ENCODE measurements around the gene TBC1D2. TPM values are rescaled to one million over a fixed set of nuclear protein-coding genes. Genes with fewer than 3 reads are reported as not detected.

Gene TBC1D2
- total and polyA plus RNA-seq, 2 experiments from 2014 or later, result 3.7 to 6.8 TPM

GRCh38 chr9:98271479-98271878 lies 16.0 kb upstream of the TBC1D2 start:
- Histone ChIP-seq H3K27me3 (ENCODE audit: insufficient read depth) (no peaks in the 10 kb centered on the region), H3K36me3 (ENCODE audit: insufficient read depth) (no peaks in the 10 kb centered on the region), H3K4me3 (no peak overlapping the region), H4K20me1 (replicated peaks; ENCODE audit: insufficient read depth) (no peaks in the 10 kb centered on the region), H3K4me2 (no peak overlapping the region), H3K79me2 (replicated peaks; ENCODE audit: insufficient read depth) (no peaks in the 10 kb centered on the region), H3K4me1 (ENCODE audit: insufficient read depth) (0 out of 2 replicates have a peak, but pooled peaks cover 5% of the 10 kb centered on the region), H3F3A (replicated peaks; ENCODE audit: low read depth) (no peaks in the 10 kb centered on the region), H2AFZ (no peak overlapping the region), H3K27ac (ENCODE audit: low read depth) (no peak overlapping the region), H3K9me2 (ENCODE audit: insufficient read depth) (peaks cover 5% of the 10 kb centered on the region; the same call in 1 of the 2 replicates)
- Mint-ChIP-seq H3K4me3 (no peak overlapping the region), H3K36me3 (ENCODE audit: low read depth) (no peaks in the 10 kb centered on the region), H3K4me1 (peaks cover 33% of the 10 kb centered on the region), H3K27ac (no peak overlapping the region), H3K27me3 (ENCODE audit: insufficient read depth, low read depth, poor library complexity) (no peaks in the 10 kb centered on the region), H3K9me3 (no peaks in the 10 kb centered on the region)
- DNase-seq (ENCODE audit: low spot score), result no peak
- TF ChIP-seq ZNF462 (CRISPR knock-in tag; IDR thresholded peaks at IDR 0.05), result no peak
- no peak for TF ChIP-seq JUNB (IDR thresholded peaks at IDR 0.05; ENCODE audit: unreplicated experiment)
- no peak for TF ChIP-seq EZH2 (IDR thresholded peaks at IDR 0.05; ENCODE audit: low read depth, unreplicated experiment)
- TF ChIP-seq CTCF (conservative IDR thresholded peaks at IDR 0.05; ENCODE audit: low read depth in 2 of 2), result no peak
- TF ChIP-seq ETS1 (IDR thresholded peaks at IDR 0.05), result no peak
- TF ChIP-seq NANOG (IDR thresholded peaks at IDR 0.05; ENCODE audit: borderline replicate concordance), result no peak
- TF ChIP-seq ZNF114 (CRISPR knock-in tag; IDR thresholded peaks at IDR 0.05), result no peak
- no peak for TF ChIP-seq EZH2phosphoT487 (IDR thresholded peaks at IDR 0.05; ENCODE audit: unreplicated experiment)
- TF ChIP-seq POLR2AphosphoS5 (IDR thresholded peaks at IDR 0.05; ENCODE audit: low read depth), result no peak
- no peak for TF ChIP-seq ZNF331 (CRISPR knock-in tag; IDR thresholded peaks at IDR 0.05; ENCODE audit: low read depth)
- TF ChIP-seq REST (IDR thresholded peaks at IDR 0.05; ENCODE audit: unreplicated experiment), result no peak
- no peak for TF ChIP-seq STAT1 (IDR thresholded peaks at IDR 0.05; ENCODE audit: unreplicated experiment)
- no peak for TF ChIP-seq CREB1 (CRISPR knock-in tag; IDR thresholded peaks at IDR 0.05; ENCODE audit: low read depth)
- no peak for ATAC-seq
